ENCODE results near the gene SERTAD2.

SERTAD2 gene

DNA sequence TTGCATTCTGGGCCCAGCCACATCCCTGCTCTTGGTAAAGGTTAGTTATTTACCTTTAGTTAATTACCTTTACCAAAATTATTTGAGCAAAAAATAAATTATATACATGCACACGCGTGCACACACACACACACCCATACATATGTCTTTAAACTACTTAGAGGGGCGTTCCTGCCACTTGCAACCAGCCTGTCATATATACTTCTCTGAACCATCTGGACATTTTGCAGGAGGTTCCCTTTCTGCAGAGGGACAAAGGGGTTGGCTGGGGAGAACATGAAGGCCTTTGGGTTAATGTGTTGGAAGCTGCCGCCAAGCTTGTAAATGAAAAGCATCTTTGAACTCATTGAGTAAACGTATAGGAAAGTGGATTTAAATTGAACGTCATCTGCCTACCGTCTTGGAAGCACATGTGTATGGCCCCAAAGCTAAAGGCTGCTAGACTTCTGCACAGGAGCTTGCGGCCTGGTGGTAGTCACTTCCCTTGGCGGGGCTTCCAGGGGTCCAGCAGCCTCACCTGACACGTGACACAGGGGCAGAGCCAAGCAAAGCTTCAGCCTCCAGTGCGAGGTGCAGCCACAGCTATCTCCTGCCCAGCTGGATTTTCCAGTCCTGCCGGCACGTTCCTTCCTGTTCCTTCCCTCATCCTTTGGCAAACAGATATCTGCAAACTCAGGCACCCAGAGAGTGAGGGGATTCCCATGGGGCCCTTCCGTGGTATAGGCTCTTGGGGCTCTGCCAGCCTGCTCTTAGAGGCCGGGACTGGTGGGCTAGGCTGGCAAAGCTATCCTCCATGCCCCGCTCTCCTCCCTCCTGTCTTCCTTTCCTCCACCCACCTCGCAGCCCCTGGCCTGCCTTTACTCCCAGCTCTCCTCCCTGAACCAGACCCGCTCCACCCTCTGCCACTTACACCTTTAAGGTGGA lies 46.1 kb downstream of the SERTAD2 start:
- DNase-seq, result no peak

DNA sequence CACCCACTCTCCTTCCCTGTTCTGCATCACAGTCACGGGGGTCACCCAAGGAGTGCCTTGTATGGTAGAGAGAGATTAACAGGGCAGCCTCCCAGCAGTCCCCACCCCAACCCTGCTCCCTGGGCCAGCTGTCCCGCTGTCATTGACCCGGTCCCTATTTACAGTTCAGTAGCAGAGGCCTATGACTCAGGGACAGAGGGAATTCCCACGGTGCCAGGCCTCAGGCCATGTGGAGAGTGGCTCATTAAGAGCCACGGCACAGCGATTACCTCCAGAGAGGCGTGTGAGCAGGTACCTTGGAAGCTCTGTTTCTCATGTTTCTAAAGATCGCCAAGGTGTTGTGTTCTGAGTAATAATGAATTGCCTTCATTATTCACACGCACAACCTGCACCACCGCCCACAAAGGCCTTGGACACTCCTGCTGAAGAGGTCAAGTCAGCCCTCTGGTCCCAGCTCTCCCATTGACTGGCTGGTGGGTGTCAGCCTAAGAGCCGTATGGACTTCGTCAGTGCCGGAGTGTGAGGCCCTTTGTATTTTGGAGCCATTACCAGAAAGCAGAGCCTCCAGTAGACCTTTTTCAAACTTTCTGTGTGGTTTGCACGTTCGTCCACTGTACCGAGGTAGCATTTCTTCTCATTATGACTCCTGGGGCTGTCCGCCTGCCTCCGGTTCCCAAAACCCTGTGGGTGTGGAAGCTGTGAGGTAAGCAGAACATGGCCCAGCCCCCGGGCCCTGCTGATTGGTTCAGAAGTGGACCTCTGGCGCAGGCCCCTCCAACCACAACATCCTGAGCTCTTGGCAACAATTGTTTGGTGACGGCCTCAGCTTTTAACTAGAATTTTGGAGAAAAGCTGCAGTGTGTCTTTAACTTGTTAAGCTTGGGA lies 47.0 kb downstream of the SERTAD2 start:
- DNase-seq, result no peak

DNA sequence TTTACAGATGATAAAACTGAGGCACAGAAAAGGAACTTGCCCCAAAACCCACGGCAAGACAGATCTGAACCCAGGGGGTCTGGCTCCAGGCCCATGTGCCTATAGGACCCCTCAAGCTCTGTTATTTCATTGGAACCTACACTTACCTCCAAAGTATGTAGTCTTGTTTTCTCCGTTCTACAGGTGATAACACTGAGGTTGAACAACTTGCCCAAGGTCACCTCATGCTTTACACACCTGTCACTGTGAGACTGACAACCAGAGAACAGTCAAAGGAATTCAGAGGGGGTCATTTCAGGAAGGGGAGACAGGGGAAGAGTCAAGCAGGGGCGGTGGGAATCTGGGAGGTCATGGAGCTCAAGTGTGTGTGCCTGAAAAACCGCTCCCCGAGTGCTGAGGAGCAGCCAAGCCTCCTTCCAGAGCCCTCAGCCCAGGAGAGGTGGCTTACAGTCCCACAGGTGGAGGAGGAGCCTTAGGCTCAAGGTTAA lies 47.7 kb downstream of the SERTAD2 start:
- no peak for DNase-seq

DNA sequence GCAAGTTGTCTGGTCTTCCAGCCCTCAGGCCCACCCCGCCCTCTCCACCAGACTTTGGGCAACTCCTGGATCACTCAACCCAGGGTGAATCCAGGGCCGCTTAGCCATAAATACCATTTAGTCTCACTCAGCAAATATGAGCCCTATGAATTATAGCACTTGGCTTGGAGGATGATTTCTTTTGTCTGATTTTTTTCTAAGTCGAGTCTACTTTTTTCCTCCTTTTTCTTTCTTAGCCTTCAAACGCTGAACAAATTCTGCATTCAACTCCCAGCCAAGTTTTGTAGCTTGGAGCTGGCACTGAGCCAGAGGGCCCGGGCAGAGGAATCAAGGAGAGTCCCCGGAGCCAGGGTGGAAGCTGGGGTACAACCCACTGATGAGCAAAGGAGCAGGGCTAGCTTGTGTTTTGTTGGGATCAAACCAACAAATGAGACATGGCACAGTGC lies 48.7 kb downstream of the SERTAD2 start:
- DNase-seq, result no peak

DNA sequence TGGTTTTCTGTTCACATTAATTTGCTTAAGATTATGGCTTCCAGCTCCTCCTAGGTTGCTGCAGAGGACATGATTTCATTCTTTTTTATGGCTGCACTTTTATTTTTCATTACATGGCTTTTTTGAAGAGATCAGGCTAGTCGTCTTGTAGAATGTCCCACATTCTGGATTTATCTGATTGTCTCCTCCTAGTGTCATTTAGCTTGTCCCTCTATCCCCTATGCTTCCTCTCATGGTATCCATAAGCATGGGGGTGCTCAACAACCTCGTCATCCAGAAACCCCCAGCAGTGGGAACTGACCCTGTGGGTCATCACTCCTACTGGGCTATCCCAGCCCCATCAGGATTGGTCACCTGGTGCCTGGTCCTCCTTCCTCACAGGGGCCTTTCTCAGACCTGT lies 49.6 kb downstream of the SERTAD2 start:
- no peak for DNase-seq

DNA sequence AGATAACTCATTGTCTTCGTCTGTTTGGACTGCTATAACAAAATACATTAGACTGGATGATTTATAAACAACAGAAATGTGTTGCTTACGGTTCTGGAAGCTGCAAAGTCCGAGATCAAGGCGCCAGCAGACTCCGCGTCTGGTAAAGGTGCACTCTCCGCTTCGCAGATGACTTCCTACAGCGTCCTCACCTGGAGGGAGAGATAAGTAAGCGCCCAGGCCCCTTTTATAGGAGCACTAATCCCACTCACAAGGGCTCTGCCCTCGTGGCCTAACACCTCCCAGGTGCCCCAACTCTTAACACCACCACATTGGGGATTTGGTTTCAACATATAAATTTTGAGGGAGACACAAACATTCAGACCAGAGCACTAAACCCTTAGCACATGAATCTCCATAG lies 51.3 kb downstream of the SERTAD2 start:
- DNase-seq, result no peak

DNA sequence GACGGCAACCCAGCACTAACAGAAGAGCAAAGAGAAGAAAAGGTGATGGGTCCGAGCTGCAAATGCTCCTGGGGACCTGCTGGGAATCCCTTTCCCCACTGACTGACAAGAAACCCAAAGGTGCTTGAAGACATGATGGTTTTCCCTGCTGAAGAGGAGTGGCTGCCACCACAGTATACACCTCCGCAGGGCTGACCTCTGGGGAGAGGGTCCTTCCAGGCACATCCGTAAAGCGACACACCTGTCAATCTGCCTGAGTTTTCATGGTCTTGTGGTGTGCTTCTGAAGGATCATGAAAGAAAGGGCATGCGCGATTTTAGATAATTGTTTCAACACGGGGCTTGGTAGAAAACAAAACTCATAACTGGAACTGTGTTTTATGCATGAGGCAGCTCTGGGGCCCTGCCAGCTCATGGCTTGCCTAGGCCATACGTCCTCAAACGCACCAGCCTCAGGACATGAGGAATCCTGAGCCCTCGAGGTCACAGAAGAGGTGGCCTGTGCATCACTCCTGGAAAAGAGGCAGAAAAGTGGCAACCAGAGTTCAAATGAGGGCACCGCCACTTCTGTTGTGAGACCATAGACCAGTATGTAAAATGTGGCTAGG lies 51.8 kb downstream of the SERTAD2 start:
- no peak for DNase-seq

DNA sequence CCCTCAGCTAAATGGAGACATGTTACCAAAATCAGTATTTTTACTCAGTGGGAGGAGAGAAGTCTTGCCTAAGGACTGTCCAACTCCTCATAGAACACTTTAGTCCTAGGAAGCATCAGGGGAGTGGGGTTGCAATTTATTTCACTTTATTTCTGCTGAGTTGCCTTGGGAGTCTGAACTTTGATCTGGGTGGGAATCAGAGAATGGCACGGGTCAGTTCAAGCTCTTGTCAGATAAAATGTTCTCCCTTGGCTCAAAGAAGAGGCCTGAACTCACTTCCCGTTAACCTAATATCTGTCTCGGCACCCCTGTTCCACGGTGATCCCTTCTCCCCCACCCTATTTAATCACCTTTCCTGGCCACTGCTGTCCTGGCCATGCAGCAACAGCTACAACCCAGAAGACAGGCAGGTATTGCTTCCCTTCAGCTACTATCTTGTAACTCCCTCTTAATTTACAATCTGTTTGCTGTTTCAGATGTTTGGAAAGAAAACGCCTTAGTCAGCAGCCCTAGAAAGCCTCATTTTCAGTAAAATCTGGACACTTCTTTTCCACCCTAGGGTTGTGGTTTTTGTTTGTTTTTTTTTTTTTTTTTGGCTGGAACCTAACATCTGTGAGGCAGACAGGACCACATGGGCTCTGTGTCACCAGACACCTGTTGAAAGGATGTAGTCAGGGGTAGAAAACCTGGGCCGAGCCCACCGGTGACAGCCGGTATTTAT lies 52.5 kb downstream of the SERTAD2 start:
- no peak for DNase-seq

DNA sequence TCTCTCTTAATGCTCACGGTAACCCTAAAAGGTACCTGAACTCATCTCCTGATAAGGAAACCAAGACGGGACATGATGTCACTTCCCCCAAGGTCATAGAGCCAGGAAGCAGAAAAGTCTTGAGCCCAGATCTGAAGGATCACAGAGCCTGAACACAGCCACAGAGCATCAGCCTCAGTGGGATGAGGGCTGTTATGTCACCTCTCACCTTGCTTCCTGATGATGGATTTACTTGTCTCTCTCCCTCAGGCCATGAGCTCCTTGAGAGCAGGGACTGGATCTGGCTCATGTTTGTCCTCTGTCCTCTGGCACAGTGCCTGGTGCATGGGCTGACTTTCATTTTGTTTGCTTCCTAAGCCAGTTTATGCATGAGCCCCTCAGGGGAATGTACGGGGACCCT lies 54.2 kb downstream of the SERTAD2 start:
- DNase-seq, result no peak

DNA sequence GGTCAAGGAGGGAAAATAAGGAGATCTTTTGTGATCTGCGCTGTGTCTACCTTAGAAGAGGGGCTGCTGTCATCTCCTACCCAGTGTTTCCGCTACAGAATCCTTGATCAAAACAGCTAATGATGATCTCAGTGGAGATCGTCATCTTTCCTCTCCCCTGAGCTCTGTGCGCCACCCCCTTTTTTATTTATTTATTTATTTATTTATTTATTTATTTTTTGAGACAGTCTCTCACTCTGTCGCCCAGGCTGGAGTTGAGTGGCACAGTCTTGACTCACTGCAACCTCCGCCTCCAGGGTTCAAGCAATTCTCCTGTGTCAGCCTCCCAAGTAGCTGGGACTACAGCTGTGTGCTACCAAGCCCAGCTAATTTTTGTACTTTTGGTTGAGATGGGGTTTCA lies 55.5 kb downstream of the SERTAD2 start:
- no peak for DNase-seq

DNA sequence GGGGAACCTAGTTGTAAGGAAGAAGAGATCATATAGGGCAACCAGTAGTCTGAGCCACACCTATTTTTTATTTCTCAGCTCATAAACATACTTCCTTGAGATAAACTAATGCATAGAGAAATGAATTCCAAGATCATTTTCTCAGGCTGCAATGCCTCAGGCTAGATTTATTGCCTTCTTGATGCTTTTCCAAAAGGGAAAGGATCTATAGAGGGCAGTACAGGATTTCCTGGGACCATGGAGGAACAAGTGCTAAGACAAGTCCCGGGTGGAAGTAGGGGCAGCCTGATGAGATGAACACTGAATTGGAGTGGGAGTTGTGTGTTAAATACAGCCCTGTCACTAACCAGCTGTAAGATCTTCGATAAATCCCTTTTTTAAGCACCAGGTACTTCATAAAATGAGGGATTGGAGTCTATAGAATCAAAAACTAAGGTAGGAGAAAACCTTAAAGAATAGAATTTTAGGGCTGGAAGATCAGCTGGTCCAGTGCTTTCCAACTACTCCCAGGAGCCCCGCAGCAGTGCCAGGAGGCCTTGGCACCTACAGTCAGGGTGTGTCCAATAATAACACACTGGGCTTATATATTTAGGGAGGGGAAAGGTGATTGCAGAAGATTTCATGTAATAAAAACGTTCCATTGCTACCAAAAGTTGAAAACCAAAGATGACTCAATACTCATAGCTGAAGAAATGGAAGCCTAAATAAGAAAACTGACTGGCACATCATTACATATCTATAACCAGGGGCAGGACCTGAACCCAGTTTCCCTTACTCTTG lies 58.1 kb downstream of the SERTAD2 start:
- DNase-seq, result no peak

DNA sequence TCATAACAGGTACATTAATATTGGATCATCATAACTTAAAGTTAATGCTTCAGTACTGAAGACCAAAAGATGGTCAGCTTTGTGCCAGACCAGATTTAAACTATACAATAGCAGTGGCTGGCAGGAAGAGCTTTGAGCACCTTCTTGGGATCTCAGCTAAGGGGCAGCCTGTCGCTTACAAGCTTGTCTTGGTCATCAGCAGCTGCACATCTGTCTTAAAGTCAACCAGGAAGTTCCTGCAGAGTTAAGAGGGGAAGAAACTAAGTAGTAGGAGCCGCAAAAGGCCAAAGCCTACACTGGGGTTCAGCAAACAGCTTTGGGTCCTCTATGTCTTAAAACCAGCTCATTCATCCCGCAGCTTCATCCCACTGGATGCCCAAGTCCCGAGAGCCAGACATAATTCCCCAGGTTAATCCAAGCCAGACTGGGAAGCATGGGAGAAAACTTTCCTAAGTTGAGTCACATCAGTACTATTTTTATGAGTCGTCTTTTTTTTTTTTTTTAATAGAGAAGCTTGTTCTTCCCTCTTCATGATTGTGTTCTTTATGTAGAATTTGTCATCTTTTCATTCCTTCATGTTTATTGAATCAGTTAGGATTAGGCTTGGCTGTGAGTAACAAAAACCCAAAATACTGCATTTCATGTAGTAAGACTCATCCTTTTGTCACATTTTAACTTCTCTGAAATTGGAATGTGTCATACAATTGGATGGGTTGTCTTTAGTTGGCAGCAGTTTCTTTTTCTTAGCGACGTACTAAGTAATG lies 59.3 kb downstream of the SERTAD2 start:
- no peak for DNase-seq

DNA sequence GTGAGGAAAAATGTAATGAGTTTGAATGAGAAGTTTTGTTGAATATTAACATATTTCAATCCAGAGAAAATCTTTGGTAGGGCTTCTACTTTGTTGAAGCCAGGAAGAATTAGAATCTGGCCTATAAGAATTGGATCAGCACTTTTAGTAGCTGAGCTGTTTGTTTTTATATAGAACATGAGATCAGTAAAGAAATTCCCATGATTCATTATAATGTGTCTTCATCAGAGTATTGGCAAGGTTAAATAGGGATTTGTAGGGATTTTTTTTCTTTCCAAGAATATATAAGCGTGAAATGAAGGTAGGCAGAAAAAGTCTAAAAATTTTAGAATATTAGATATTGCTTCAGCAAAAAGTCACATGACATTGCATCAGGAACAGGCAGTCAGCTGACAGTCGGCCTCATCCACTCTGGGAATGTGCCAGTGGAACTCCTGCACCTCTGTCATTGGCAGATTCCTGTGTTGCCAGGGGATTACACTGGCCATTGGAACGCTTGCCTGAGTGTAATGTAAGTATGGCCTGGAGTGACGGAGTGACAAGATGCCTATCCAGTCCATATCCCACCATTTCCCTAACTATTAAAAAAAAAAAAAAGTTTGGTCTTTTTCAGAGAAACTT lies 60.6 kb downstream of the SERTAD2 start:
- DNase-seq, result no peak

DNA sequence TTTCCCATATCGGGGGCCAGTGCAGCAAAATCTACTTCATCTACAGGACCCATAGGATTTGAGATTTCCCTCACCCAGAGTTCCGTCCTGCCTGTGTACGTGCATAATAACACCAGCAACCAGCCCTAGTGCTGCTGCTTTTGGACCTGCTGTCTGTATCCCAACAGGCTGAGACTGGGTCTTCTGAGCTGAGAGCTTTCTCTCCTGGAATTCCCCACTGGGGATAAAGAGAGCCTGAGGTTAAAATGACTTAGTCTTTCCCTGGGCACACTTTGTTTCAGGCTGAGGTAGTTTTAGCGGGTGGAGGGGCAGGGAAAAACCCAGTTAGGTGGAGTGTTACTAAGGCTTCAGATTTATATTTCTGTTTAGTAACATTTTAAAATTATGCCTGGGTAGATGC lies 62.5 kb downstream of the SERTAD2 start:
- no peak for DNase-seq

DNA sequence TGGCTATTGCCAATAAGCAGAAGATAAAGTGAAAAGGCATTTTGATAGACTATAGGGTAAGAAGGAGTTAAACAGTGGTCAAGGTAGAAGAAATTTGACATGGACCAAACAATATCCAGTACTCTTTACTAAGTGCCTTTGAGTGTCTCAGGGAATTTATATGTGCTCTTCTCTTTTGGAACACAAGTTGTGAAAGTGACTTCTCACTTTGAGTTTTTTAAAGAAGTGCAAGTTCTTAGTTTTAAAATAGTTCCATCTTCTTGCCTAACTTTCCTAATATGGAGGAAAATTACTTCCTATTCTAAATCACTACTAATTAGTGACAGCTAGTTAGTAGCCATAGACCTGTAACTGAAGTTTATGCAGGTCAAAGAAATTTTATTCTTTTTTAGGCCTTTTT lies 66.2 kb downstream of the SERTAD2 start:
- no peak for DNase-seq

DNA sequence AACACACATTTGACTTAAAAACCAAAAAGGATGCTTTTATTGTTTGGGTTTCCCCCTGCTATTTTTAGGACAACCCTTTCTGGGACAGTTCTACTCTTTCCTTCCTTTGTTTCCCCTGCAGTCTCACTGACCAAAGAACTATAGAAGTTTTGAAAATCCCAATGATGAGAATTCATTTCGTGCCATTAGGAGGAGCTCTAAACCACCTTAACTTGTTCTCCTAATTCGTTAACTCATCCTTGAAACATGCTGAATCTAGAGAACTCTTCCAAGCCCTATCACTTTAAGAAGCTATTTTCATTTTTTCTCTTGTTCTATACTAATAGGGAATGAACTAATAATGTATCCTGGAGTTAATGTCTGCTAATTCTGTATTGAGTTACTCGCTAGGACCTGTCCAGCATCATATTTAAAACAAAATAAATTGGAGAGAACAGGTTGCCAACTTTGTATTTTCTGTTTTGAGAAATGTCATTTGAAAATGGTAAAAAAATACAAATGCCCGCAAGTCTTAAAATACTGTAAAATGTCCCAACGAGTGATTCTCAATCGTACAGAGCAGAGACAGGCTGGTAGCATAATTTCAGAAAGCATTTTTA lies 66.7 kb downstream of the SERTAD2 start:
- DNase-seq, result peak; percentile 63

DNA sequence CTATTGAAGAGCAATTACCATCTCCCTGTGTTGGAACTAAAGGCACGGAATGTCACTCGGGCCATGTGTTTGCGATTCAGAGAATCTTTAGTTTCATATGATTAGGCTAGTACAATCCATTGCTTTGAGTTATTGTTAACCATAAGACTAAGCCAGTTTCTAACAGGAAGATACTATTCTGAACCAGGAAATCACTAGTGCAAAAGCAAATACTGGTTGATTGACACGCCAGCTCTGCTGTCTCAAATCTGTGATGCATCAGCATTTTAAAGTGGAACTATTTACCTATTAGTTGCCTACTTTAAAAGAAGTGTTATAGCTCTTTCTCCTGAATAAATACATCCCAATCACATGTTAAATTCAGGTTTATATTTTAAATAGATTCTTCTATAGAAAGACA lies 67.7 kb downstream of the SERTAD2 start:
- DNase-seq, result no peak

DNA sequence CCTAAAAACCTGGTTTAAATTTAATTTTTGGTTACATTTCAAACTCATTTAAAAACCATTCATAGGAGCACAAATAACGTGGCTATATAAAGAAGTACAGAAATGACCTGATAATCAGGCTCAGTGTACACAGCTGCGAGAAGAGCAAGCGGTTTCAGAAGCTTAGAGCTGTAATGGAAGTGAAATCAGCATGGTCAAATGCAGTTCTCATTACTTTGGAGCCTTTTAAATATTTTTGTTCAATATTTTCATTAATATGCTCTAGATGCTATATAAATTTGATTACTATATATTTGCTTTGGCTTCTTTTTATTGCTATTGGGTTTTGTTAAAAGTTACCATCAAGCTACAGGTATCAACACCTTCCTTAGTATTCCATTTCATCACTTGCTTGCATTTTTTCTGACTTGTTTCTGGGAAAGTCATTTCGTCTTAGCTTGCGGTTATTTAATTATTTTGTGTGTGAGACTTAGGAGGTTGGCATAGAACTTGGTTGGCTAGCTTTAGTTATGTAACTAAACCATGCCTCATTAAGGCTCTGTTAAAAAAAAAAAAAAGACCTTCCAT lies 70.9 kb downstream of the SERTAD2 start:
- DNase-seq, result no peak

DNA sequence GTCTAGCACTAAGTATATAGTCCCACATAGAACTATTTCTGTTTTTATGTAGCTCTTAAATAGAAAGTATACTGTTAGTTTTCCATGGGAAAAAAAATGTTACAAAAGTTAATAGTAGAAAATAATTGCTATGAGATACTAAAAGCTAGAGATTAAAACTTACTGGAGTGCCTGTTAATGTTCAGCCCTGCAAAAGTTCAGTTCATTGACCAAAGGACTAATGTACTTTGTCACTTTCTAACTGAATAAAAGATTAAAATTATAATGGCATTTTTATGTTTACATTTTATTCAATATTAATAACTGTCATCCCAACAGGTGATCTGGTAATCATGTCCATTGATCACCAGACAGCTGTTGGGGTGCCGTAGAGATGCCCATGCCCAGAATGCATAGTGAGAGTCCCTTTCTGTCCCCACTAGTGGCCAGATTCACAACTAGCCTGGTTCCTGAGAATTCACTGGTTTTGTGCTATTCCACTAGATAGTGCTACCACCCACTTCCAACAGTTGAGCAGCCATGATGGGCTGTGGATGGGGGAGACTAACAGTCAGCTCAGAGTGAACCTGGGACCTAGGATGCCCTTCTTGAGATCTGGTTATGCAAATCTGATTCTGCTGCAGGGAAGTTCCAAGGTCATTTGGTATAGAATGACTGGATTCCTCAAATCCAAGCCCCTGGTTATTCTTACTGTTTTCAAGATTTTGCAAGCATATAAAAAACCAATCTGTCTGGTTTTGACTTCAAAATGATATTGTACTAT lies 71.8 kb downstream of the SERTAD2 start:
- DNase-seq, result no peak

All from NCI-H1694 (cell line).